ENCODE measurements around the gene TNFRSF19.
A peak's percentile ranks its signal among the peaks of the same experiment; 100 is the strongest.

DNA sequence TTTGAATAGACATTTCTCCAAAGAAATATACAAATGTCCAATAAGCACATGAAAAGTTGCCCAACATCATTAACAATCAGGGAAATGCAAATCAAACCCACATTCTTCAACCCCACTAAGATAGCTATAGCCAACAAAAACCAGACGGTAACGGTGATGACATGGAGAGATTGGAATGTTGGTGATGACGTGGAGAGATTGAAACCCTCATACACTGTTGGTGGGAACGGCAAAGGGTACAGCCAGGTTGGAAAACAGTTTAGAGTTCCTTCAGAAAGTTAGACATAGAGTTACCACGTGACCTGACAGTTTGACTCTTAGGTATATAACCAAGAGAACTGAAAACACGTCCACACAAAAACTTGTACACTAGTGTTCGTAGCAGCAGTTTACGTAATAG is 48.1 kb downstream of the TNFRSF19 start:
- TF ChIP-seq, protein P1, sequence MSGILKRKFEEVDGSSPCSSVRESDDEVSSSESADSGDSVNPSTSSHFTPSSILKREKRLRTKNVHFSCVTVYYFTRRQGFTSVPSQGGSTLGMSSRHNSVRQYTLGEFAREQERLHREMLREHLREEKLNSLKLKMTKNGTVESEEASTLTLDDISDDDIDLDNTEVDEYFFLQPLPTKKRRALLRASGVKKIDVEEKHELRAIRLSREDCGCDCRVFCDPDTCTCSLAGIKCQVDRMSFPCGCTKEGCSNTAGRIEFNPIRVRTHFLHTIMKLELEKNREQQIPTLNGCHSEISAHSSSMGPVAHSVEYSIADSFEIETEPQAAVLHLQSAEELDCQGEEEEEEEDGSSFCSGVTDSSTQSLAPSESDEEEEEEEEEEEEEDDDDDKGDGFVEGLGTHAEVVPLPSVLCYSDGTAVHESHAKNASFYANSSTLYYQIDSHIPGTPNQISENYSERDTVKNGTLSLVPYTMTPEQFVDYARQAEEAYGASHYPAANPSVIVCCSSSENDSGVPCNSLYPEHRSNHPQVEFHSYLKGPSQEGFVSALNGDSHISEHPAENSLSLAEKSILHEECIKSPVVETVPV (CRISPR knock-in tag; IDR thresholded peaks at IDR 0.05), result no peak
- TF ChIP-seq, protein P2, sequence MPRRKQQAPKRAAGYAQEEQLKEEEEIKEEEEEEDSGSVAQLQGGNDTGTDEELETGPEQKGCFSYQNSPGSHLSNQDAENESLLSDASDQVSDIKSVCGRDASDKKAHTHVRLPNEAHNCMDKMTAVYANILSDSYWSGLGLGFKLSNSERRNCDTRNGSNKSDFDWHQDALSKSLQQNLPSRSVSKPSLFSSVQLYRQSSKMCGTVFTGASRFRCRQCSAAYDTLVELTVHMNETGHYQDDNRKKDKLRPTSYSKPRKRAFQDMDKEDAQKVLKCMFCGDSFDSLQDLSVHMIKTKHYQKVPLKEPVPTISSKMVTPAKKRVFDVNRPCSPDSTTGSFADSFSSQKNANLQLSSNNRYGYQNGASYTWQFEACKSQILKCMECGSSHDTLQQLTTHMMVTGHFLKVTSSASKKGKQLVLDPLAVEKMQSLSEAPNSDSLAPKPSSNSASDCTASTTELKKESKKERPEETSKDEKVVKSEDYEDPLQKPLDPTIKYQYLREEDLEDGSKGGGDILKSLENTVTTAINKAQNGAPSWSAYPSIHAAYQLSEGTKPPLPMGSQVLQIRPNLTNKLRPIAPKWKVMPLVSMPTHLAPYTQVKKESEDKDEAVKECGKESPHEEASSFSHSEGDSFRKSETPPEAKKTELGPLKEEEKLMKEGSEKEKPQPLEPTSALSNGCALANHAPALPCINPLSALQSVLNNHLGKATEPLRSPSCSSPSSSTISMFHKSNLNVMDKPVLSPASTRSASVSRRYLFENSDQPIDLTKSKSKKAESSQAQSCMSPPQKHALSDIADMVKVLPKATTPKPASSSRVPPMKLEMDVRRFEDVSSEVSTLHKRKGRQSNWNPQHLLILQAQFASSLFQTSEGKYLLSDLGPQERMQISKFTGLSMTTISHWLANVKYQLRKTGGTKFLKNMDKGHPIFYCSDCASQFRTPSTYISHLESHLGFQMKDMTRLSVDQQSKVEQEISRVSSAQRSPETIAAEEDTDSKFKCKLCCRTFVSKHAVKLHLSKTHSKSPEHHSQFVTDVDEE (CRISPR knock-in tag; IDR thresholded peaks at IDR 0.05), result no peak
- no peak for TF ChIP-seq TCF4 (CRISPR knock-in tag; IDR thresholded peaks at IDR 0.05; ENCODE audit: borderline replicate concordance)
- TF ChIP-seq ARNTL (CRISPR knock-in tag; IDR thresholded peaks at IDR 0.05; ENCODE audit: borderline replicate concordance, low read depth), result no peak
- TF ChIP-seq RARB (CRISPR knock-in tag; IDR thresholded peaks at IDR 0.05), result no peak
- TF ChIP-seq, protein P3, sequence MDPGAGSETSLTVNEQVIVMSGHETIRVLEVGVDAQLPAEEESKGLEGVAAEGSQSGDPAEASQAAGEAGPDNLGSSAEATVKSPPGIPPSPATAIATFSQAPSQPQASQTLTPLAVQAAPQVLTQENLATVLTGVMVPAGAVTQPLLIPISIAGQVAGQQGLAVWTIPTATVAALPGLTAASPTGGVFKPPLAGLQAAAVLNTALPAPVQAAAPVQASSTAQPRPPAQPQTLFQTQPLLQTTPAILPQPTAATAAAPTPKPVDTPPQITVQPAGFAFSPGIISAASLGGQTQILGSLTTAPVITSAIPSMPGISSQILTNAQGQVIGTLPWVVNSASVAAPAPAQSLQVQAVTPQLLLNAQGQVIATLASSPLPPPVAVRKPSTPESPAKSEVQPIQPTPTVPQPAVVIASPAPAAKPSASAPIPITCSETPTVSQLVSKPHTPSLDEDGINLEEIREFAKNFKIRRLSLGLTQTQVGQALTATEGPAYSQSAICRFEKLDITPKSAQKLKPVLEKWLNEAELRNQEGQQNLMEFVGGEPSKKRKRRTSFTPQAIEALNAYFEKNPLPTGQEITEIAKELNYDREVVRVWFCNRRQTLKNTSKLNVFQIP (CRISPR knock-in tag; IDR thresholded peaks at IDR 0.05; ENCODE audit: borderline replicate concordance, low read depth), result peak; percentile 68; the same call in 1 of the 2 replicates
- TF ChIP-seq ESRRG (CRISPR knock-in tag; IDR thresholded peaks at IDR 0.05), result no peak
- TF ChIP-seq, protein P4, sequence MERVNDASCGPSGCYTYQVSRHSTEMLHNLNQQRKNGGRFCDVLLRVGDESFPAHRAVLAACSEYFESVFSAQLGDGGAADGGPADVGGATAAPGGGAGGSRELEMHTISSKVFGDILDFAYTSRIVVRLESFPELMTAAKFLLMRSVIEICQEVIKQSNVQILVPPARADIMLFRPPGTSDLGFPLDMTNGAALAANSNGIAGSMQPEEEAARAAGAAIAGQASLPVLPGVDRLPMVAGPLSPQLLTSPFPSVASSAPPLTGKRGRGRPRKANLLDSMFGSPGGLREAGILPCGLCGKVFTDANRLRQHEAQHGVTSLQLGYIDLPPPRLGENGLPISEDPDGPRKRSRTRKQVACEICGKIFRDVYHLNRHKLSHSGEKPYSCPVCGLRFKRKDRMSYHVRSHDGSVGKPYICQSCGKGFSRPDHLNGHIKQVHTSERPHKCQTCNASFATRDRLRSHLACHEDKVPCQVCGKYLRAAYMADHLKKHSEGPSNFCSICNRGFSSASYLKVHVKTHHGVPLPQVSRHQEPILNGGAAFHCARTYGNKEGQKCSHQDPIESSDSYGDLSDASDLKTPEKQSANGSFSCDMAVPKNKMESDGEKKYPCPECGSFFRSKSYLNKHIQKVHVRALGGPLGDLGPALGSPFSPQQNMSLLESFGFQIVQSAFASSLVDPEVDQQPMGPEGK (CRISPR knock-in tag; IDR thresholded peaks at IDR 0.05; ENCODE audit: borderline replicate concordance), result no peak
- no peak for TF ChIP-seq ZNF70 (CRISPR knock-in tag; IDR thresholded peaks at IDR 0.05)
- TF ChIP-seq BACH2 (CRISPR knock-in tag; IDR thresholded peaks at IDR 0.05; ENCODE audit: borderline replicate concordance), result no peak
